Type B pancreatic cell (in vitro differentiated cells): ENCODE results near the gene ZFPM1. TPM values are rescaled to one million over a fixed set of nuclear protein-coding genes. Genes with fewer than 3 reads are reported as not detected.

ENCODE experiments used
- DNase-seq: peaks from one replicate; pipeline ENCODE4 v3.0.0; 2021; ENCODE audit warnings: mixed read lengths; ENCODE audit not compliant: unreplicated experiment; ENCODE audit errors: extremely low spot score
- H3K27ac Mint-ChIP-seq: 2 replicates; pipeline ENCODE4 v1.8.0; 2021; ENCODE audit warnings: mild to moderate bottlenecking, mixed read lengths
- H3K27me3 Mint-ChIP-seq: 2 replicates; pipeline ENCODE4 v1.8.0; 2021; ENCODE audit warnings: mixed read lengths
- H3K36me3 Mint-ChIP-seq: 2 replicates; pipeline ENCODE4 v1.8.0; 2021; ENCODE audit warnings: mixed read lengths
- H3K4me1 Mint-ChIP-seq: one replicate; pipeline ENCODE4 v1.8.0; 2021; ENCODE audit warnings: mixed read lengths; ENCODE audit not compliant: unreplicated experiment
- H3K4me3 Mint-ChIP-seq: 2 replicates; pipeline ENCODE4 v1.8.0; 2021; ENCODE audit warnings: mild to moderate bottlenecking, mixed read lengths
- H3K9me3 Mint-ChIP-seq: 2 replicates; pipeline ENCODE4 v1.8.0; 2021; ENCODE audit warnings: mixed read lengths
- total RNA-seq: library from RNA; stranded (reverse); gene quantifications from 2 replicates; pipeline ENCODE4 v1.2.1, GENCODE V29; 2021; ENCODE audit warnings: low replicate concordance
- TF ChIP-seq, protein P1 (sequence below): fragments of 200-600 bp; sonication (generic); conservative IDR thresholded peaks from 2 replicates; pipeline ENCODE4 v1.5.0; 2021; ENCODE audit warnings: antibody characterized with exemption, mild to moderate bottlenecking

ZFPM1 gene
- total RNA-seq, 1 donor from 2014 or later: 24.0 TPM

DNA sequence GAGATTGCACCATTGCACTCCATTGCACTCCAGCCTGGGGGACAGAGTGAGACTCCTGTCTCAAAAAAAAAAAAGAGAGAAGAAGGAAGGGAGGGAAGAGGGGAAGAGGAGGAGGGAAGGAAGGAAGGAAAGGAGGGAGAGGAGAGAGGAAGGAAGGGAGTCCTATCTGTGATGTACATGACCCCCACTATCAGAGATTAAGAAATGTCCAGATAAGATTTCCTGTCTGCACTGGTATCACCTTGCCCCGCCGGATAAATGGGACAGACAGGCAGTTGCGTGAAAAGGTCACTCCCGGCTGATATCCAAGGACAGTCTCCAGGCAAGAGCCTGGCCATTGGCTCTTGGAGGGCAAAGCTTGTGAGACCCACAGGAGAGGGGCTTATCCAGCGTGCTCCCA is 5.2 kb upstream of the ZFPM1 start:
- no peaks in the 10 kb centered on the region for H3K27me3 Mint-ChIP-seq
- no peak for DNase-seq

DNA sequence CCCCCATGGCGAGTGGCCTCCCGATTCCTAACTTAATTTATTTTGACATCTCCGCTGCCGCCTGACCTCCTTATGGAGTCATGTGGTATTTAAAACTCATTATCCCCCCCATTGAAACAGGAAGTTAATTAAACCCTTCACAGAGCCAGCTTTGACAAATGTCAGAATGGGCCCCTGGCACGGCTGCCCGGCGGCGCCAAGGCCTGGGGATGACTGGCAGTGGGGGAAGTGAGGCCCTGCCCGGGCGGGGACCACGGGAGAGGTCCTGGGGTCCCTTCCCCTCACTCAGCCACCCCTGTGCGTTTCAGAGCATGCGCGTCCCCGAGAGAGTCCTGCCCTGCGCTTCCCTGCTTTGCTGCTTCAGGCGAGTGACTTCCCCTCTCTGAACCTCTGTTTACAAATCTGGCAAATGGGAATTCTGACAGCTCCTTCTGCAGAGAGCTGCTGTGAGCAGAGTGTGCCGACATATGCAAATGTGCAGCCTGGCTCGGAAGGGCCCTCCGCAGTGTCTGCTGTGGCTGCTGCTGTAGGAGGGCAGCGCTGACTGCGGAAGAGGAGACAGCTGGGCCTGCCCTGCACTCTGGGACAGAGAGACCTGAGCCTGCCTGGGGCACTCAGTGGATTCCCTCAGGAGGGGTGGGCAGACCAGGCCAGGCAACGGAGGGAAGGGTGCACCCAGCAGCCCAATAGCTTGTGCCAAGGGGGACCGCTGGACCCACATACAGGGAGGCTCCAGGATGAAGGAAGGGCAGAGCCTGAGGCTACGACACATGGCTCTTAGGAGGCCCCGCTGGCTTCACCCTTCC is 4.4 kb upstream of the ZFPM1 start:
- Mint-ChIP-seq H3K9me3 (no peaks in the 10 kb centered on the region), H3K4me1 (peaks cover 15% of the 10 kb centered on the region), H3K4me3 (no peak overlapping the region), H3K36me3 (no peaks in the 10 kb centered on the region), H3K27me3 (no peaks in the 10 kb centered on the region), H3K27ac (no peak overlapping the region)
- TF ChIP-seq, protein P1, sequence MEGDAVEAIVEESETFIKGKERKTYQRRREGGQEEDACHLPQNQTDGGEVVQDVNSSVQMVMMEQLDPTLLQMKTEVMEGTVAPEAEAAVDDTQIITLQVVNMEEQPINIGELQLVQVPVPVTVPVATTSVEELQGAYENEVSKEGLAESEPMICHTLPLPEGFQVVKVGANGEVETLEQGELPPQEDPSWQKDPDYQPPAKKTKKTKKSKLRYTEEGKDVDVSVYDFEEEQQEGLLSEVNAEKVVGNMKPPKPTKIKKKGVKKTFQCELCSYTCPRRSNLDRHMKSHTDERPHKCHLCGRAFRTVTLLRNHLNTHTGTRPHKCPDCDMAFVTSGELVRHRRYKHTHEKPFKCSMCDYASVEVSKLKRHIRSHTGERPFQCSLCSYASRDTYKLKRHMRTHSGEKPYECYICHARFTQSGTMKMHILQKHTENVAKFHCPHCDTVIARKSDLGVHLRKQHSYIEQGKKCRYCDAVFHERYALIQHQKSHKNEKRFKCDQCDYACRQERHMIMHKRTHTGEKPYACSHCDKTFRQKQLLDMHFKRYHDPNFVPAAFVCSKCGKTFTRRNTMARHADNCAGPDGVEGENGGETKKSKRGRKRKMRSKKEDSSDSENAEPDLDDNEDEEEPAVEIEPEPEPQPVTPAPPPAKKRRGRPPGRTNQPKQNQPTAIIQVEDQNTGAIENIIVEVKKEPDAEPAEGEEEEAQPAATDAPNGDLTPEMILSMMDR: no peak
- no peak for DNase-seq

More for the DNA sequence above, 5.2 kb upstream of the ZFPM1 start:
- TF ChIP-seq, protein P1: no peak
- Mint-ChIP-seq H3K4me3 (no peak overlapping the region), H3K36me3 (no peaks in the 10 kb centered on the region), H3K27ac (no peak overlapping the region), H3K9me3 (no peaks in the 10 kb centered on the region), H3K4me1 (peaks cover 15% of the 10 kb centered on the region)

DNA sequence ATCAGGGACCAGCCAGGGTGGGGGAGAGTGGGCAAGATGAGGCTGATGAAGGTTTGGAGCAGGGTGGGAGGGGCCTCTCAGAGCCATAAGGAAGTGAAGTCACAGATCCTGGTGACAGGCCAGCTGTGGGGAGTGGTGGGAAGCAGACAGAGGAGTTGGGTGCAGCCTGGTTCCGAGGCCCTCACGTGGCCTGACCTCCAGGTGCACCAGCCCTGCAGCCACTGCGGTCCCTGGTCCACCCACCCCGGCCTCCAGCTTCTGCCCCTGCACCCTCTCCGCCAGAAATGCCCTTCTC is 3.9 kb upstream of the ZFPM1 start:
- no peak for DNase-seq
- Mint-ChIP-seq H3K36me3 (no peaks in the 10 kb centered on the region), H3K4me1 (peaks cover 15% of the 10 kb centered on the region), H3K9me3 (no peaks in the 10 kb centered on the region), H3K4me3 (no peak overlapping the region), H3K27me3 (no peaks in the 10 kb centered on the region), H3K27ac (no peak overlapping the region)
- TF ChIP-seq, protein P1: no peak

DNA sequence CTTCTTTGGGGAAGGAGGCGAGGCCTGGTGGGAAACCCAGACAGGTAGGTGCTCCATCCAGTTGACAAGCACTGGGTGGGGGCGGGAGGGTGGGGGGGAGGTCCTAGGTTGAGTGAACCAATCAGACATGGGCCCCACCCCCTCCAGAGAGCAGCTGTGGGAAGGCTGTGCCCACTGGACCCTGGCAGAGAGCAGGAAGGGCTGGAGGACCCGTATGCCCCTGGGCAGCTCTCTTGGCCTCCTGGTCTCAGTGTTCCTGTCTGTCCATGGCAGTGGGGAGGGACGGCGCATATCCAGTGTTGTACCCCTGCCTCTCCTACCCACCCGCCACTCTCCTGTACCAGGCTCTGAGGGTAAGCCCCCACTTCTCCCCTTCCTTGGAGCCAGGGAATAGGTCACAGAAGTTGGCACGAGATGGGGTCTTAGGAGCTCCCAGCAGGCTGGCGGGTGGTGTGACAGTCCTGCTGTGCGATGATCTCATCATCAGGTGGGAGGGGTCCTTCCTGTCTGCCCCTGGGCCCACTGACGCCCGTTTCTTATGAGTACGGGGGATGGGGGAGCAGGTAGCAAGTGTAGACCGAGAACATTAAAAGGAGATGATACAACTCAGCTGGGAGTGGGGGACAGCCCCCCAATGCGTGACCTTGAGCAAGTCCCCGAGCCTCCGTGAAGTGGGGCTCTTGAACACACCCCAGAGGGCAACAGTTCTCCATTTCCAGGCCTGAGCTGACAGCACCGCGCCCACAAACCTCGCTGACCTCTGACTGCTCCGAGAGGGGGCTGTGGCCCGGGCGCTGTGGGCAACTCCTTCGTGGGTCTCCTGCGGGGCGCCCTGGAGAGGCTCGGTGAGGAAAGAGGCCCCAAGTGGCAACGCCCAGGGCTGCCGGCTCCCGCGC is 1.2 kb upstream of the ZFPM1 start:
- TF ChIP-seq, protein P1: no peak
- peaks cover 20% of the 10 kb centered on the region for H3K4me1 Mint-ChIP-seq
- DNase-seq: no peak
- no peak overlapping the region for H3K27ac Mint-ChIP-seq
- H3K27me3 Mint-ChIP-seq: no peaks in the 10 kb centered on the region
- H3K4me3 Mint-ChIP-seq: peak overlapping the region; percentile 86
- no peaks in the 10 kb centered on the region for H3K9me3 Mint-ChIP-seq
- H3K36me3 Mint-ChIP-seq: no peaks in the 10 kb centered on the region

DNA sequence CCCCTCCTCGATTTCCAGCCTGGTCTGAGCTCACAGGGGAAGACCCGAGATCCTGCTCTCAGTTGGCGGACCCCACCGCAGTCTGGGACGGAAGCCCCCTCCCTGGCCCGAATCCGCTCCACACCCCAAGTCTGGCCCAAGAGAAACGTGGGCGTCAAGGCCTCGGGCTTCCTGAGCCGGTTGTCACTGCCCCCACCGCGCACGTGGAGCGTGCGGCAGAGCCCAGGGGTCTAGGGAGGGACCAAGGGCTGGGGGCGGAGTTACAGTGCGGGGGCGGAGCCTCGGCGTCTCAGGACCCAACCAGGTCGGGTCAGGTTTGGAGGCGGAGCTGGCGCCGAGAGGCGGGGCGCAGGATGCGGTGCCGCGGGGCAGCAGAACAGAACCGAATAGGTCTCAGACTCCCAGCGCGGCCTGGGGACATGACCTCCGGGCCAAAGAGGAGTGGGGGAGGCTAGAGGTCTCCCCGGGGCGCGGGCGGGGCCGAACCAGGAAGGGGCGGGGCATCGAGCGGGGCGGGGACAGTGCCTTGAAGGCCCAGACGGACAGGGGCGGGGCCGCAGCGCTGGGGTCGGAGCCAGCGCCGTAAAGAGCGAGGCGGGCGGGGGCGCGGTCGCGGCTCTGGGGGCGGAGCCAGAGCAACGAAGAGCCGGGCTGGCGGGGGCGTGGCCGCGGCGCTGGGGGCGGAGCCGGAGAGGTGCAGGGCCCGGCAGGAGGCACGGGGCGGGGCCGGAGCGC is 431 bp upstream of the ZFPM1 start:
- Mint-ChIP-seq H3K27ac (peak overlapping the region; percentile 53), H3K36me3 (no peaks in the 10 kb centered on the region), H3K4me1 (peaks cover 20% of the 10 kb centered on the region), H3K4me3 (peak overlapping the region; percentile 86), H3K9me3 (no peaks in the 10 kb centered on the region), H3K27me3 (no peaks in the 10 kb centered on the region)
- TF ChIP-seq, protein P1: no peak
- DNase-seq: peak; percentile 100
